Effector CD8-positive, alpha-beta T cell (primary cell): ENCODE measurements around the gene GPER1.
A peak's percentile ranks its signal among the peaks of the same experiment; 100 is the strongest.

Experiments used
- DNase-seq: peaks from one replicate; lab custom pipeline; 2025; lab: John Stamatoyannopoulos, UW

GPER1 gene

GRCh38 chr7:1053816-1054370 lies 34.0 kb upstream of the GPER1 start:
- no peak for DNase-seq

DNA sequence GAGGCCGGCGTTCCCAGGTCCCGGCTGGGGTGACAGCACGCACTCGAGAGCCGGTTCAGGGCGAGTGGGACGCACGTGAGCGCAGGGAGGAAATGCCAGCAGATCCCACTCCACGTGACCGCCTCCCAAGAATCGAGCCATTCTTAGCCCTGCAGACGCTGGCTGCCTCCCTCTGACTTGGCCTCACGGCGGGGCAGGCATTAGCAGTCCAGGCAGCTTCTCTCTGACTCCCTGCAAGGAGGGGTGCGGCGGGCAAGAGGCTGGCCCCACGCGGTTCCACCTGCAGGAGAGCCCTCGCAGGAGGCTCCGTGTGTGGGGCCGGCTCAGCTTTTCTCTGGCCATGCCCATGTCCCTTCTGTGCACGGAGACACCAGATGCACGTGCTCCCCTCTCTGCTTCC lies 33.5 kb upstream of the GPER1 start:
- no peak for DNase-seq

DNA sequence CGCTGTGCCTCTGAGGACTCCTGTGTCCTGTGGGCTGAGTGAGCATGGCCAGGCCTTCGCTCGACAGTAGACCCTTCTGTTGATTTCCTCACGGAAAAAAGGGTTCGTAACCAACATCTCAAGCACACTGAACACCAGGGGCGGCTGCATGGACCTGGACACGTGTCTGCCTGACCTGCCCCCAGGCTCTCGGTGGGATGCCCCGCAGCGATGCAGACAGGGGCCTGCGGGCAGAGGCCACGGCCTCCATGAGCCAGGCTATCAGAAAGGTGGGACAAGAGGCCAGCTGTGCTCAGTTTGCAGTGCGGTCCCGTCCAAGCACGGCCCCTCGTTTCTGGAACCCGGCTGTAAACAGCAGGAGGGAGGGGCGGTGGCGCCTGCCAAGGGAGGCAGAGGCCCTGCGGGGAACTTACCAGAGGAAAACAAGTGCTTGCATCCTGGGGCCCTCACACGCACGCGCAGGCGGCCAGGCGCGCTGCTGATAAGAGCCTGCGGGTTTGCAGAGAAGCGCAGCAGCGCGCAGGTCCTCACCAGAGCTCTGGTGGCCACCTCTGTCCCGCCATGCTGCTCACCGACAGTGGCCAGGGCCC lies 33.0 kb upstream of the GPER1 start:
- peak; percentile 12 for DNase-seq

- no peak for DNase-seq
Observed at GRCh38 chr7:1055491-1055955, 32.4 kb upstream of the GPER1 start.

GRCh38 chr7:1055956-1056784 lies 31.7 kb upstream of the GPER1 start:
- DNase-seq: no peak

- no peak for DNase-seq
Observed at GRCh38 chr7:1056785-1057410, 31.0 kb upstream of the GPER1 start.

GRCh38 chr7:1057416-1058291 lies 30.3 kb upstream of the GPER1 start:
- no peak for DNase-seq

DNA sequence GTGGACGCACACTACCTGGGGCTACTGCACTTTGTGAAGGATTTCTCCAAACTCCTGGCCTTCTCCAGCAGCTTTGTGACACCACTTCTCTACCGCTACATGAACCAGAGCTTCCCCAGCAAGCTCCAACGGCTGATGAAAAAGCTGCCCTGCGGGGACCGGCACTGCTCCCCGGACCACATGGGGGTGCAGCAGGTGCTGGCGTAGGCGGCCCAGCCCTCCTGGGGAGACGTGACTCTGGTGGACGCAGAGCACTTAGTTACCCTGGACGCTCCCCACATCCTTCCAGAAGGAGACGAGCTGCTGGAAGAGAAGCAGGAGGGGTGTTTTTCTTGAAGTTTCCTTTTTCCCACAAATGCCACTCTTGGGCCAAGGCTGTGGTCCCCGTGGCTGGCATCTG lies 29.6 kb upstream of the GPER1 start:
- DNase-seq: no peak

DNA sequence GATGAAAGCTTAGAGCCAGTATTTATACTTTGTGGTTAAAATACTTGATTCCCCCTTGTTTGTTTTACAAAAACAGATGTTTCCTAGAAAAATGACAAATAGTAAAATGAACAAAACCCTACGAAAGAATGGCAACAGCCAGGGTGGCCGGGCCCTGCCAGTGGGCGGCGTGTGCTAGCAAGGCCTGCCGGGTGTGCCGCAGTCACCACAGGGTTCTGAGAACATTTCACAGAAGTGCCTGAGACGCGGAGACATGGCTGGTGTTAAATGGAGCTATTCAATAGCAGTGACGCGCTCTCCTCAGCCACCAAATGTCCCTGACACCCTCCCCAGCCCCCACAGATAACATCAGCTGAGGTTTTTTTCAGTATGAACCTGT lies 29.1 kb upstream of the GPER1 start:
- no peak for DNase-seq

DNA sequence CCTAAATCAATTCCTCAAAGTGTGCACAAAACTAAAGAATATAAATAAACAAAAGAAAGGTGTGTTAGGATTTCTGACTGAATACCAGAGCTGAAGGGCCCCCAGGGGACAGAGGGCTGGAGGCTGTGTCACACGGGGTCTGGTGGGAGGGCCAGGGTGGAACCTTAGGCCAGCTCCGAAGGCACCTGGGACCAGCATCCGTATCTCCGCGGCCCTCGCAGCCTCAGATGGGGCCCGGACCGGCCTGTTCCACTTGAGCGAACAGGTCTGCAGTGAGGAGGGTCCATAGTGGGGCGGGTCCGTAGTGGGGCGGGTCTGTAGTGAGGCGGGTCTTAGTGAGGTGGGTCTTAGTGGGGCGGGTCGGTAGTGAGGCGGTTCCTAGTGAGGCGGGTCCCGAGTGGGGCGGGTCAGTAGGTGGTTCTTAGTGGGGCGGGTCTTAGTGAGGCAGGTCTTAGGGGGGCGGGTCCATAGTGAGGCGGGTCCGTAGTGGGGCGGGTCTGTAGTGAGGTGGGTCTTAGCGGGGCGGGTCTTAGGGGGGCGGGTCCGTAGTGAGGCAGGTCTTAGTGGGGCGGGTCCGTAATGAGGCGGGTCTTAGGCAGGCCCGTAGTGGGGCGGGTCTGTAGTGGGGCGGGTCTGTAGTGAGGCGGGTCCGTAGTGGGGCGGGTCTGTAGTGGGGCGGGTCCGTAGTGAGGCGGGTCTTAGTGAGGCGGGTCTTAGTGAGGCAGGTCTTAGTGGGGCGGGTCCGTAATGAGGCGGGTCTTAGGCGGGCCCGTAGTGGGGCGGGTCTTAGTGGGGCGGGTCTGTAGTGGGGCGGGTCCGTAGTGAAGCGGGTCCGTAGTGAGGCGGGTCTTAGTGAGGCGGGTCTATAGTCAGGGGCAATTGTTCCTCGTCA lies 28.5 kb upstream of the GPER1 start:
- DNase-seq: no peak

DNA sequence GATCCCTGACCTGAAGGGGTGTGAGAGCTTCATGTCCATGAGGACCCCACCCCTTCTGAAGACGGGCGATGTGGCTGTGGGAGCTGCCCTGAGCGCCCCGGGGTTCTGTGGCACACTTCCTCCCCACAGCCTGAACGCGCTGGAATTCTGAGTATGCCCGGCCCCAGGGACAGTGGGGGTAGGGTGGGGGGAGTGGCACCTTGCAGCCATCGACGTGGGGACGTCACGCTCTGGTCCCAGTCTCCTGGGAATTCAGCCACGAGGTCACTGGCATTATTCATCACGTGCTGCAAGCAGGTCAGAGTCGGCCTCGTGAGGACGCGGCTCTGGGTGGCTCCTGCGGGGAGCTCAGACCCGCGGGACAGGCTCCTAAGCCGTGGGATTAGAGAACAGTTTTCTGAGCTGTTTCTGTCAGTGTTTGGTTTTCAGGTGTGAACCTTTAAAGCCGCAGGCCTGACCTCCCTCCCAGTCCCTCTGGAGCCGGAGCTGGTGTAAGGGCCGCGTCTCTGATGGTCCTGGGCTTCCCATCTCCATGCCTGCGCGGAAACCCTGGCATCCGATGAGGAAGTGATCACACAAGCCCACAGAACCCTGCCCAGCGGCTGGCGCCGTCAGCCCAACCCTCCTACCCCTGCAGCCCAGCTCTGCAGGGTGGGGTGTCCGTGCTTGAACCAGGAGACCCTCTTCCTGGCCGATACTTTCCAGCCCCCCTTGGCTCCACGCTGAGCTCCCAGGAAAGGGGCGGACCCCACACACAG lies 27.4 kb upstream of the GPER1 start:
- DNase-seq: no peak

- no peak for DNase-seq
Observed at GRCh38 chr7:1061180-1061579, 26.7 kb upstream of the GPER1 start.

DNA sequence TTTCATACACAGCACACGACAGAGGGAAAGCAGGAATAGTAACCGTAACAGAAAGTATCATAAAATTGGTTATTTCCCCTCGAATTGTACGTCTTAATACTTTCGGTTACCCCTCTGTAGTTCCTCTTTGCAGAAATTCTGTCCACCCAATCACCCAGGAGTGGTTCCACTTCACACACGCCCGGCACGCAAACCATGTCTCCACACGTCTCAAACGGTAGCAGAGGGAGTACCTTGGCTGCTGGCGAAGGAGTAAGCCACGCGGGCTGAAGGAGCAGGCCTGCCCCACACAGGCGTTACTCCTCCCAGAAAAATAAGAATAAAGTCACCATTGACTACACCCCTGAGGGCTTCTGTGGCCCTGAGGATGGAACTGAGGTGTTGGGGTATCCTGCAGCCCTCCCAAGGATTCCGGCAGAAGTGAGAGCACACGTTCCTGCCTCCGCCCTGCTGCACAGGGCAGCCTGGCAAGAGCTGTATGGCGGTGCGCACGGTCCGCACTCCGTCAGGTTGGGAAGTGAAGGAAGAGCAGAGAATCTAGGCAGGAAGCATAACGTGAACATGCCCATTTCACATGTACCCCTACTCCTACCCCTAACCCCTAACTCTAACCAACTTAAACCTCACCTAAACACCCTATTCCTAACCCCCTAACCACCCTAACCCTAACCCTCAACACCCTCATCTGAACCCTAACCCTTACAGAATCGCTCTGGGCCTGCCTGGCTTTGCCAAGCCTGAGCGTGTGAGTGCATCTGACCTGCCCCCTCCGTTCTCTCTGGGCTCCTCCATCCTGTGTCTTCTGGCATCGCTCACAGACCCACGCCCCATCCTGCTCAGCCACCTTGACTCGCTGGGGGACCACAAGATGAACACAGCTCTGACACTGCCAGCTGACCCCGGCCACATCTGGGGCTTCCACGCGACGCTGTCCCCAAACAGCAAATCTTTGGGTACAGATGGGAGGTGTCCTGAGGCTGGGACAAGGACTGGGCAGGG lies 25.3 kb upstream of the GPER1 start:
- no peak for DNase-seq

DNA sequence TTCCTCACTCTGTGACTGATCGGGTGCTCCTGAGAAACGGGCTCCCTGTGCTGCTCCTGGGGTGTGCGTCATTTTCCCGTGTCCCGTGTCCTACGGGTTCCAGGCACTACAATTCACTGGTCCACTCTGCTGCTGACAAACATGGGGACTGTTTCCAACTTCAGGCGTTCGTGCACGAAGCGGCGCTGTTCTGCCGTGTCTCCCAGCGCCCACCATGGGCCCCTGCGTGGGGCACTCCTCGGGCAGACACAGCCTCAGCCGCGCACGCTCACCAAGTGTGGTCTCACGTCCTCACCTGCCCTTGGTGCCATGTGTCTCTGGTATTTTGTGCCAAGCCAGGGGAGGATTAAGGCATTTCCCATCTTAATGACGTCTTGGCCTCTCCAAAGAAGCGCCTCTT lies 24.6 kb upstream of the GPER1 start:
- no peak for DNase-seq

- no peak for DNase-seq
Observed at GRCh38 chr7:1064581-1064980, 23.3 kb upstream of the GPER1 start.

- DNase-seq: no peak
Observed at GRCh38 chr7:1065263-1065584, 22.7 kb upstream of the GPER1 start.

- DNase-seq: peak; percentile 71
Observed at GRCh38 chr7:1065585-1066241, 22.2 kb upstream of the GPER1 start.

DNA sequence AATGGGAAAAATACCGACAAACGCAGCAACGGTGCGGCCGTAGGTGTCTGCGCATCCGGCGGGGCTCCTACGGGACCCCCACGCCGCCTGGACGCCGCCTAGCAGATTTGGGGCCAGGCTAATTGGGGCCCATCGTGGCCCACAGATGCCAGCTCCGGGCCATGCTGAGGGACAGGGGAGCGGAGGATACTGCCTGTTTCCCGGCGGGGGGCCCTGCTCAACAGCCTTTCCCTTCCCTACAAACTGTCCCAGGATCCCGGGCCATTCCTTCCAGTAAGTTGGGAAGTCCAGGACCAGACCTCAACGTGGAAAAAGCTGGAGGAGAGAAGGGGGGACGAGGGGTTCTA lies 21.7 kb upstream of the GPER1 start:
- DNase-seq: no peak

DNA sequence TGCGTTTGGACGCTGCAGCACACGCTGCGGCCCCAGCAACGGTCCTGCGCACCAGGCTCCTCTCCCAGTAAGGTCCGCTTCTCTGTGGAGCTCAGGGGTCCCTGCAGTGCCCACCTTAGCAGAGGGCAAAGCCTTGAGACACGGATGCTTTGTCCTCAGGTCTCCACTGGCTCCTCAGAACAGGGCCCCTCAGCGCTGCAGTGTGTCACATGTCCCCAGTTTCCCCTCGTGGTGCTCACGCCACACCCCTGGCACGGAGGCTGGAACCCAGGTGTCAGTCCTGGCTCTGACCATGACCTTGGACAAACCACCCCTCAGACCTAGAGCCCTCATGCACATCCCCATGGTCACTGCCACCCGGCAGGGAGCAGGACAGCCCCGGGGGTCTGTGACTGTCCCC lies 19.9 kb upstream of the GPER1 start:
- DNase-seq: no peak
